Body of pancreas (tissue), 4 donors: ENCODE results near the gene BET1L.

Experiments used
- POLR2A ChIP-seq, 3 donors: fragments of 450-650 bp; IDR thresholded peaks; one replicate each; pipeline ENCODE4 v1.6.1; 2016; ENCODE audit warnings: antibody characterized with exemption in 3 of 3, mild to moderate bottlenecking in 2 of 3
- TF ChIP-seq, protein P1 (sequence below), 7 experiments: fragments of 450-650 bp in 4 of 7; fragments of 200-600 bp in 3 of 7; sonication (generic) in 3 of 7; IDR thresholded peaks; one replicate each; pipeline ENCODE4 v1.5.1; 2016 to 2019; ENCODE audit warnings: antibody characterized with exemption in 7 of 7

DNA sequence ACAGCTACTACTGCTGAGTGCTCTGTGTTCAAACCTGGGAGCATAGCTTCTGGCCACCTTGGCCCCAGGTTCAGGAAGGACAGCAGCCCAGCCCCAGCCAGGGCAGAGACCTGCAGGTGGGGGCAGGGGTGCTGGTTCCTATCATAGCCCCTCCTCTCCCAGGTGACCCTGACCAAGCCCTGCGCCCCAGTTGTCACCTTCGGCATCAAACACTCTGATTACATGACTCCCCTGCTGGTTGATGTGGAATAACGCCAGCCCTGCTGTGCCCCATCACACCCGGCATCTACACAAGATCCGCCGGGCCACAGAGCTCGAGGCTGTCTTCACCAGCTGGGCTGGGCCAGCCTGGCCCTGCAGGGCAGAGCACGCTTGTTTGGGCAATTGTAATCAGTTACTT lies 7.4 kb downstream of the BET1L start:
- TF ChIP-seq, protein P1, sequence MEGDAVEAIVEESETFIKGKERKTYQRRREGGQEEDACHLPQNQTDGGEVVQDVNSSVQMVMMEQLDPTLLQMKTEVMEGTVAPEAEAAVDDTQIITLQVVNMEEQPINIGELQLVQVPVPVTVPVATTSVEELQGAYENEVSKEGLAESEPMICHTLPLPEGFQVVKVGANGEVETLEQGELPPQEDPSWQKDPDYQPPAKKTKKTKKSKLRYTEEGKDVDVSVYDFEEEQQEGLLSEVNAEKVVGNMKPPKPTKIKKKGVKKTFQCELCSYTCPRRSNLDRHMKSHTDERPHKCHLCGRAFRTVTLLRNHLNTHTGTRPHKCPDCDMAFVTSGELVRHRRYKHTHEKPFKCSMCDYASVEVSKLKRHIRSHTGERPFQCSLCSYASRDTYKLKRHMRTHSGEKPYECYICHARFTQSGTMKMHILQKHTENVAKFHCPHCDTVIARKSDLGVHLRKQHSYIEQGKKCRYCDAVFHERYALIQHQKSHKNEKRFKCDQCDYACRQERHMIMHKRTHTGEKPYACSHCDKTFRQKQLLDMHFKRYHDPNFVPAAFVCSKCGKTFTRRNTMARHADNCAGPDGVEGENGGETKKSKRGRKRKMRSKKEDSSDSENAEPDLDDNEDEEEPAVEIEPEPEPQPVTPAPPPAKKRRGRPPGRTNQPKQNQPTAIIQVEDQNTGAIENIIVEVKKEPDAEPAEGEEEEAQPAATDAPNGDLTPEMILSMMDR (IDR thresholded peaks at IDR 0.05) = no peak
- no peak for TF ChIP-seq POLR2A (IDR thresholded peaks at IDR 0.05)
